Natural killer cell (primary cell): ENCODE measurements around the gene P2RY13. TPM values are rescaled to one million over a fixed set of nuclear protein-coding genes. Genes with fewer than 3 reads are reported as not detected.

Source experiments
- ATAC-seq, 3 donors: fragments of 150-1000 bp in 2 of 3; fragments of 200-7000 bp in 1 of 3; cut with Tn5 transposase; 1 replicate in 1 of 3; 2 replicates in 2 of 3; pipeline ENCODE4 v1.10.0; 2021; ENCODE audit warnings: mild to moderate bottlenecking in 2 of 3, moderate library complexity in 2 of 3
- DNase-seq, 2 donors: peaks; one replicate each; pipeline versions ENCODE4 v3.0.0 to v3.0.0-alpha.2; 2013 to 2021; ENCODE audit warnings: mixed read lengths in 1 of 2
- H3K27ac ChIP-seq: one replicate; pipeline ENCODE4 v1.5.1; 2013; ENCODE audit warnings: mild to moderate bottlenecking, low read length
- H3K27me3 ChIP-seq: one replicate; pipeline ENCODE4 v1.6.1; 2013; ENCODE audit warnings: low read length; ENCODE audit not compliant: control insufficient read depth, insufficient read depth
- H3K36me3 ChIP-seq: one replicate; pipeline ENCODE4 v1.6.1; 2013; ENCODE audit warnings: low read length; ENCODE audit not compliant: control insufficient read depth, insufficient read depth
- H3K4me1 ChIP-seq: one replicate; pipeline ENCODE4 v1.6.1; 2013; ENCODE audit warnings: low read length; ENCODE audit not compliant: control insufficient read depth, insufficient read depth
- H3K4me3 ChIP-seq: one replicate; pipeline ENCODE4 v1.5.1; 2013; ENCODE audit warnings: low read length
- H3K9me3 ChIP-seq: one replicate; pipeline ENCODE4 v1.6.1; 2013; ENCODE audit warnings: low read length; ENCODE audit not compliant: control insufficient read depth, insufficient read depth
- H3K27ac Mint-ChIP-seq, 2 donors: one replicate each; pipeline ENCODE4 v1.8.0; 2022; ENCODE audit warnings: mild to moderate bottlenecking in 2 of 2, mixed read lengths in 2 of 2, moderate library complexity in 1 of 2
- H3K27me3 Mint-ChIP-seq, 2 donors: one replicate each; pipeline ENCODE4 v1.8.0; 2022; ENCODE audit warnings: low read depth in 2 of 2, mixed read lengths in 2 of 2
- H3K36me3 Mint-ChIP-seq: one replicate; pipeline ENCODE4 v1.8.0; 2022; ENCODE audit warnings: mixed read lengths
- H3K4me1 Mint-ChIP-seq, 2 donors: one replicate each; pipeline ENCODE4 v1.8.0; 2022; ENCODE audit warnings: mixed read lengths in 2 of 2
- H3K4me3 Mint-ChIP-seq: one replicate; pipeline ENCODE4 v1.8.0; 2022; ENCODE audit warnings: mild to moderate bottlenecking, moderate library complexity, mixed read lengths
- H3K9me3 Mint-ChIP-seq, 2 donors: one replicate each; pipeline ENCODE4 v1.8.0; 2022; ENCODE audit warnings: mixed read lengths in 2 of 2
- WGBS: methylation state at CpG from one replicate; pipeline ENCODE4 v1.1.7; 2013; ENCODE audit warnings: missing lambda C conversion rate; ENCODE audit not compliant: insufficient coverage; 5-methylcytosine and 5-hydroxymethylcytosine counted together
- intact Hi-C: fragments of 100-400 bp; cut with micrococcal nuclease; formaldehyde crosslinking; loops from one replicate; pipeline ENCODE4 v1.14.2; 2022
- total RNA-seq, 4 donors: library from RNA; stranded (reverse); fragments of 120-200 nt in 1 of 4; gene quantifications; one replicate each; pipeline versions ENCODE4 v1.2.3 to v1.2.4, GENCODE V29; 2013 to 2022
- TF ChIP-seq, protein P1 (sequence below): fragments of 200-600 bp; IDR thresholded peaks from one replicate; pipeline ENCODE4 v1.8.0; 2022; ENCODE audit warnings: antibody characterized with exemption

P2RY13 gene
- total RNA-seq, 3 donors from 2014 or later (not counting 1 experiment from before 2014, with no cell fraction given) = 0.59 to 6.5 (median 0.88) TPM

DNA sequence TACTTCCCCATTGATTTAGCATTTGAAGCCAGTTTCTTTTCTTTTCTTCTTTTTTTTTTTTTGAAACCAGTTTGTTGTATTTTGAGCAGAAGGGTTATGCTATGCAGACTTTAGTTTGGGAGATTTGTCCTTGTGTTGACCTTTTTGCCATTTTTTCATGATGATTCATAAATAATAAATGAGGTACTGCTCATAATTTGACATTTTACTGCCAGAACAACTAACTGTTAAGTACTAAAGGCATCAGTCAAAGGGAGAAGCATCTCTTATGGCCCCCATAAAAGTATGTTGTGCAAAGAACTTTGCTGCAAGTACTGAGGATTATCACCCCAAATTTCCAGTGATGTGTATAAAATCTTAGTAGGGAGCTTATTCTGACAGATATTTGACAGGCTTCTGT is 11.0 kb downstream of the P2RY13 start:
- intact Hi-C loops = no loop called here
- Mint-ChIP-seq H3K4me3 (no peak overlapping the region), H3K4me1 (no peaks in the 10 kb centered on the region), H3K27ac (no peak overlapping the region), H3K36me3 (no peaks in the 10 kb centered on the region), H3K27me3 (peaks cover 0 to 3% of the 10 kb centered on the region in 2 donors), H3K9me3 (no peaks in the 10 kb centered on the region)
- Histone ChIP-seq H3K4me3 (no peak overlapping the region), H3K27me3 (no peaks in the 10 kb centered on the region), H3K36me3 (no peaks in the 10 kb centered on the region), H3K4me1 (no peaks in the 10 kb centered on the region), H3K9me3 (no peaks in the 10 kb centered on the region), H3K27ac (no peak overlapping the region)
- ATAC-seq = no peak
- TF ChIP-seq, protein P1, sequence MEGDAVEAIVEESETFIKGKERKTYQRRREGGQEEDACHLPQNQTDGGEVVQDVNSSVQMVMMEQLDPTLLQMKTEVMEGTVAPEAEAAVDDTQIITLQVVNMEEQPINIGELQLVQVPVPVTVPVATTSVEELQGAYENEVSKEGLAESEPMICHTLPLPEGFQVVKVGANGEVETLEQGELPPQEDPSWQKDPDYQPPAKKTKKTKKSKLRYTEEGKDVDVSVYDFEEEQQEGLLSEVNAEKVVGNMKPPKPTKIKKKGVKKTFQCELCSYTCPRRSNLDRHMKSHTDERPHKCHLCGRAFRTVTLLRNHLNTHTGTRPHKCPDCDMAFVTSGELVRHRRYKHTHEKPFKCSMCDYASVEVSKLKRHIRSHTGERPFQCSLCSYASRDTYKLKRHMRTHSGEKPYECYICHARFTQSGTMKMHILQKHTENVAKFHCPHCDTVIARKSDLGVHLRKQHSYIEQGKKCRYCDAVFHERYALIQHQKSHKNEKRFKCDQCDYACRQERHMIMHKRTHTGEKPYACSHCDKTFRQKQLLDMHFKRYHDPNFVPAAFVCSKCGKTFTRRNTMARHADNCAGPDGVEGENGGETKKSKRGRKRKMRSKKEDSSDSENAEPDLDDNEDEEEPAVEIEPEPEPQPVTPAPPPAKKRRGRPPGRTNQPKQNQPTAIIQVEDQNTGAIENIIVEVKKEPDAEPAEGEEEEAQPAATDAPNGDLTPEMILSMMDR = no peak
- DNase-seq = no peak

DNA sequence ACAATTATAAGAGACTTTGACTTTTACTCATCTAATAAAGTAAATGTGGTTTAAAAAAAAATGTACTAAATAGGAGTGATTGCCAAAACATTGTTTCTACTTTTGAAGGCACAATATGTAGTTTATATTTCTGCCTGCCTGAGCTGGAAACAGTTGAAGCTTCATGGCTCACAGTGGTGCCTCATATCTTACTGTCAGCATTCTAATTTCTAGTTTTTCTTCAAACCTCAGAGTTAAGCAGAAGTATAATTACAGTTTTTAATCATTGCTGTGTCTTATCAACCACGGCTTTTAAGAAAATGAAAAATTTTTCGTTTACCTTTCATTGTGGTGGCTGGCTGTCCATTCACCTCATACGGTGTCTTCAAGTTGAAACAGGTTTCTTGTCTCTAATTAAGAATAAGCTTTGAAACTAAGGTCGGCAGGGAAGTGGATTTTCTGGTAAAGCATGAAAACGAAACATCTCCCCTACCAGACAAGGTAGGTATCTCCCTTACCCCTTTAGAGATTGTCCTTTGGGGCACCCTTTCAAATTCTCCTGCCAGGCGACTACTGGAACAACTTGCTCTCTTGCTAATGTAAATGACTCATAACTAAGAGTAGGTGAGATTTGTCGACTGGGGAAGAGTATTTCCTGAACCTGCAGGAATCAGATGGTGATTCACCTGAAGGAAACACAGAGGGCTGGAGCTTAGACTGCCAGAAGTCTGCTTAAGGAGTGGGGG is 12.9 kb downstream of the P2RY13 start, which contains the start of gene GPR87:
Gene GPR87 (minus strand): TSS at position 554 of the 725 bp plus-strand sequence. CDS start 16,720 bp downstream, outside the sequence.
- WGBS = 74% methylated on average over 6 of the region's 7 CpGs

DNA sequence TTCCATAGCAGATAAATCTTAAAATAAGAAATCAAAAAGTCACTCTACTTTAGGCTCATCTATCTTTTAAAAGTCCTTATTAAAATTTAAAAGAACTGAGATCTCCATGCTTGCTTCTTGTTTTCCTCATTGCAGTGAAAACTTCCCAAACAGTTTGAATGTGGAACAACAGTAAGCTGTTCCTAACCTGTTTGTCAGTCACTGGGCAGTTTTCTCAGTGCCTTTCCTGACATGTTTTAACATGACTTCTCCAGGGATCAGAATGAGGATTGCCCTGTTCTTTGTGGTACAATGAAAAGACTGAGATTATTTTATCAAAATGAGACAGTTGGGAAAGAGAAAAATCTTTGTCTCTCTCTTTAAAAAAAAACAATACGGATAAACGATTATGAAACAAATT is 13.5 kb downstream of the P2RY13 start:
- H3K36me3 Mint-ChIP-seq = no peaks in the 10 kb centered on the region
- H3K4me3 ChIP-seq = no peak overlapping the region
- no peaks in the 10 kb centered on the region for H3K36me3 ChIP-seq
- no peaks in the 10 kb centered on the region for H3K9me3 Mint-ChIP-seq
- intact Hi-C loops = no loop called here
- no peak for DNase-seq
- no CpG with 5 or more reads among the region's 2 CpGs for WGBS
- peaks cover 0 to under 1% of the 10 kb centered on the region in 2 donors for H3K27me3 Mint-ChIP-seq
- no peak overlapping the region for H3K27ac ChIP-seq
- H3K27ac Mint-ChIP-seq = no peak overlapping the region
- H3K9me3 ChIP-seq = no peaks in the 10 kb centered on the region
- no peaks in the 10 kb centered on the region for H3K4me1 Mint-ChIP-seq
- TF ChIP-seq, protein P1 = no peak
- H3K4me3 Mint-ChIP-seq = no peak overlapping the region
- H3K4me1 ChIP-seq = no peaks in the 10 kb centered on the region
- H3K27me3 ChIP-seq = no peaks in the 10 kb centered on the region
- no peak for ATAC-seq

More for the DNA sequence above, 12.9 kb downstream of the P2RY13 start, which contains the start of gene GPR87:
- Mint-ChIP-seq H3K4me1 (no peaks in the 10 kb centered on the region), H3K36me3 (no peaks in the 10 kb centered on the region), H3K9me3 (no peaks in the 10 kb centered on the region), H3K27ac (no peak within 1 kb of the TSS), H3K27me3 (peaks cover 0 to 3% of the 10 kb centered on the region in 2 donors), H3K4me3 (no peak within 1 kb of the TSS)
- Histone ChIP-seq H3K4me3 (no peak within 1 kb of the TSS), H3K27ac (no peak within 1 kb of the TSS), H3K27me3 (no peaks in the 10 kb centered on the region), H3K36me3 (no peaks in the 10 kb centered on the region), H3K9me3 (no peaks in the 10 kb centered on the region), H3K4me1 (no peaks in the 10 kb centered on the region)
- no peak for DNase-seq
- intact Hi-C loops = no loop called here
- ATAC-seq = no peak
- TF ChIP-seq, protein P1 = no peak

DNA sequence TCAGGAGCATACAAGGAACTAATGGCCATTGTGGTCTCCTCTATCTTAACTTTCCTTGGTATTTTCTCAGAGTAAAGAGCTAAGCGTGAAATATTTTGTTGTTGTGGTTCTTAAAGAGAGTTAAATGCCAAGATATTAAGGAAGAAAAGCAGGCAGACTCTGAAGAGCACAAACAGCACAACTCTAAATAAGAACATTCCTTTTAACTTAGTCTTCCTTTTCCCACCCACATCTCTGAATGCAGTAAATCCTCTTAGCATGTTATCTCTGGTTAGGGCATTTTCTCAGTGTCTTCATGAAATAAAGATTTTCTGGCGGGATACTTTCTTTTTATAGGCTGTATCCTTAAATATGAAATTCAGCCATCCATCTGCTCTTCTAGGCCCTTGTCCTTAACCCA is 14.2 kb downstream of the P2RY13 start:
- intact Hi-C loops = no loop called here
- no peaks in the 10 kb centered on the region for H3K36me3 Mint-ChIP-seq

More for the DNA sequence above, 14.2 kb downstream of the P2RY13 start:
- Histone ChIP-seq H3K27ac (no peak overlapping the region), H3K9me3 (no peaks in the 10 kb centered on the region), H3K27me3 (no peaks in the 10 kb centered on the region), H3K36me3 (no peaks in the 10 kb centered on the region), H3K4me1 (no peaks in the 10 kb centered on the region), H3K4me3 (no peak overlapping the region)
- no CpG with 5 or more reads among the region's 2 CpGs for WGBS
- no peak overlapping the region for H3K4me3 Mint-ChIP-seq
- no peaks in the 10 kb centered on the region for H3K4me1 Mint-ChIP-seq
- no peaks in the 10 kb centered on the region for H3K9me3 Mint-ChIP-seq
- no peak overlapping the region for H3K27ac Mint-ChIP-seq
- no peaks in the 10 kb centered on the region for H3K27me3 Mint-ChIP-seq
- DNase-seq = no peak
- no peak for ATAC-seq
- TF ChIP-seq, protein P1 = no peak
